GM10847 (cell line): ENCODE data around the gene CHRDL1.

Source experiments
- POLR2A ChIP-seq: IDR thresholded peaks from 2 replicates; pipeline ENCODE4 v1.6.1; 2011; ENCODE audit not compliant: insufficient read length; ENCODE audit errors: extremely low read depth

Gene CHRDL1

GRCh38 chrX:110795645-110796406 lies at the start of gene CHRDL1:
Gene CHRDL1 (minus strand): TSS chrX:110795817. CDS start chrX:110792181, 3,636 bp downstream.
- no peak for TF ChIP-seq POLR2A

GRCh38 chrX:110836982-110837381 lies 41.4 kb upstream of the CHRDL1 start:
- no peak for TF ChIP-seq POLR2A

GRCh38 chrX:110836451-110836850 lies 40.8 kb upstream of the CHRDL1 start:
- no peak for TF ChIP-seq POLR2A

- TF ChIP-seq POLR2A, result no peak
These were observed 40.4 kb upstream of the CHRDL1 start for GRCh38 chrX:110836001-110836400.

GRCh38 chrX:110825972-110826371 lies 30.4 kb upstream of the CHRDL1 start:
- TF ChIP-seq POLR2A, result no peak

- no peak for TF ChIP-seq POLR2A
These were observed 10.5 kb upstream of the CHRDL1 start for GRCh38 chrX:110806145-110806544.

GRCh38 chrX:110805303-110805702 lies 9.7 kb upstream of the CHRDL1 start:
- TF ChIP-seq POLR2A, result no peak

GRCh38 chrX:110804446-110804845 lies 8.8 kb upstream of the CHRDL1 start:
- TF ChIP-seq POLR2A, result no peak

- no peak for TF ChIP-seq POLR2A
These were observed 7.9 kb upstream of the CHRDL1 start for GRCh38 chrX:110803506-110803905.

GRCh38 chrX:110796407-110796697 lies 735 bp upstream of the CHRDL1 start:
- TF ChIP-seq POLR2A, result no peak

- TF ChIP-seq POLR2A, result no peak
These were observed 1.0 kb downstream of the CHRDL1 start for GRCh38 chrX:110794601-110795000.

- no peak for TF ChIP-seq POLR2A
These were observed 4.5 kb downstream of the CHRDL1 start for GRCh38 chrX:110791071-110791470.

GRCh38 chrX:110786486-110786885 lies 9.1 kb downstream of the CHRDL1 start:
- TF ChIP-seq POLR2A, result no peak

- no peak for TF ChIP-seq POLR2A
These were observed 35.8 kb downstream of the CHRDL1 start for GRCh38 chrX:110759785-110760184.

- no peak for TF ChIP-seq POLR2A
These were observed 36.7 kb downstream of the CHRDL1 start for GRCh38 chrX:110758781-110759422.

GRCh38 chrX:110755611-110756010 lies 40.0 kb downstream of the CHRDL1 start:
- no peak for TF ChIP-seq POLR2A

GRCh38 chrX:110755061-110755460 lies 40.6 kb downstream of the CHRDL1 start:
- TF ChIP-seq POLR2A, result no peak
